Coronary artery (tissue), 2 donors: ENCODE results near the gene SCML1.
"Not testable (repeated sequence)": the region's sequence is repeated elsewhere in the genome, so short reads cannot be mapped to it uniquely, and the experiment has no call there.

ENCODE experiments used
- DNase-seq: peaks from one replicate; pipeline ENCODE4 v3.0.0-alpha.2; 2017; ENCODE audit warnings: low spot score
- H3K27ac ChIP-seq, 2 donors: fragments of 200-600 bp; sonication (generic); one replicate each; pipeline ENCODE4 v1.5.1; 2016 to 2019
- H3K4me3 ChIP-seq: fragments of 200-600 bp; sonication (generic); 2 replicates; pipeline ENCODE4 v1.5.1; 2016; ENCODE audit warnings: mild to moderate bottlenecking, moderate library complexity
- TF ChIP-seq, protein P1 (sequence below): fragments of 200-600 bp; sonication (generic); IDR thresholded peaks from one replicate; pipeline ENCODE4 v1.5.1; 2019; ENCODE audit warnings: antibody characterized with exemption

Gene SCML1

DNA sequence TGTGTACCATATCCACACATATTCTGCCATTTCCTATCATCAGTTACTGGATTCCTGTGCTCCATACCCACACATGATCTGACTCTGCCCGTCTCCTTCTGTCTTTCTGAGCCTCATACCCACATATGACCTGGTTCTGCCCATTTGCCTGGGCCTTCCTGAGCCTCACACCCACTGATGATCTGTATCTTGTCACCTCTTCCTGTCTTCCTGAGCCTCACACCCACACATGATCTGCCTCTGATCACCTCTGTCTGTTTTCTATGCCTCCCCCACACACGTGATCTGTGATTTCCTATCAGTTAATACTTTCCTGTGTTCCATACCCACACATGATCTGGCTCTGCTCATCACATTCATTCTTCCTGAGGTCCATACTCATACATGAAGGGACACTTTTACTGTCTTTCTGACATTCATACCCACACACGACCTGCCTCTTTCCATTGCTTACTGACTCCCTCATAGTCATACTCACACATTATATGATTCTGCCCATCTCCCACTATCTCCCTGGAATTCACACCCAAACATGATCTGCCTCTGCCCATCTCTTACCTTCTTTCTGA is 32.5 kb downstream of the SCML1 start:
- DNase-seq: no peak
- H3K27ac ChIP-seq: no peak overlapping the region
- TF ChIP-seq, protein P1, sequence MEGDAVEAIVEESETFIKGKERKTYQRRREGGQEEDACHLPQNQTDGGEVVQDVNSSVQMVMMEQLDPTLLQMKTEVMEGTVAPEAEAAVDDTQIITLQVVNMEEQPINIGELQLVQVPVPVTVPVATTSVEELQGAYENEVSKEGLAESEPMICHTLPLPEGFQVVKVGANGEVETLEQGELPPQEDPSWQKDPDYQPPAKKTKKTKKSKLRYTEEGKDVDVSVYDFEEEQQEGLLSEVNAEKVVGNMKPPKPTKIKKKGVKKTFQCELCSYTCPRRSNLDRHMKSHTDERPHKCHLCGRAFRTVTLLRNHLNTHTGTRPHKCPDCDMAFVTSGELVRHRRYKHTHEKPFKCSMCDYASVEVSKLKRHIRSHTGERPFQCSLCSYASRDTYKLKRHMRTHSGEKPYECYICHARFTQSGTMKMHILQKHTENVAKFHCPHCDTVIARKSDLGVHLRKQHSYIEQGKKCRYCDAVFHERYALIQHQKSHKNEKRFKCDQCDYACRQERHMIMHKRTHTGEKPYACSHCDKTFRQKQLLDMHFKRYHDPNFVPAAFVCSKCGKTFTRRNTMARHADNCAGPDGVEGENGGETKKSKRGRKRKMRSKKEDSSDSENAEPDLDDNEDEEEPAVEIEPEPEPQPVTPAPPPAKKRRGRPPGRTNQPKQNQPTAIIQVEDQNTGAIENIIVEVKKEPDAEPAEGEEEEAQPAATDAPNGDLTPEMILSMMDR: no peak
- no peak overlapping the region for H3K4me3 ChIP-seq

DNA sequence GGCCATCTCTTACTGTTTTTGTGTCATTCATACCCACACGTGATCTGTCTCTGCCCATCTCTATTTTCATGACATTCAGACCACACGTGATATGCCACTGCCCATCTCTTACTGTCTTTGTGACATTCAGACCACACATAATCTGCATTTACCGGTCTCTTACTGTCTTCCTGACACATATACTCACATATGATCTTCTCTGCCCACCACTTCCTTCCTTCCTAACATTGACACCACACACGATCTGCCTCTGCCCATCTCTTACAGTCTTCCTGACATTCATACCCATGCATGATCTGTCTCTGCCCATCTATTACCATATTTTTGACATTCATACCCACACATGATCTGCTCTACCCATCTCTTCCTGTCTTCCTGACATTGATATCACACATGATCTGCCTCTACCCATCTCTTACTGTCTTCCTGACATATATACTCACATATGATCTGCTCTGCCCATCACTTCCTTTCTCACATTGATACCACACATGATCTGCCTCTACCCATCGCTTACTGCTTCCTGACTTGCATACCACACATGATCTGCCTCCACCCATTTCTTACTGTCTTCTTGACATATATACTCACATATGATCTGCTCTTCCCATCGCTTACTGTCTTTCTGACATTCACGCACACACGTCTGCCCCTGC is 36.1 kb downstream of the SCML1 start:
- TF ChIP-seq, protein P1: no peak
- no peak for DNase-seq
- Histone ChIP-seq H3K27ac (no peak overlapping the region), H3K4me3 (no peak overlapping the region)

DNA sequence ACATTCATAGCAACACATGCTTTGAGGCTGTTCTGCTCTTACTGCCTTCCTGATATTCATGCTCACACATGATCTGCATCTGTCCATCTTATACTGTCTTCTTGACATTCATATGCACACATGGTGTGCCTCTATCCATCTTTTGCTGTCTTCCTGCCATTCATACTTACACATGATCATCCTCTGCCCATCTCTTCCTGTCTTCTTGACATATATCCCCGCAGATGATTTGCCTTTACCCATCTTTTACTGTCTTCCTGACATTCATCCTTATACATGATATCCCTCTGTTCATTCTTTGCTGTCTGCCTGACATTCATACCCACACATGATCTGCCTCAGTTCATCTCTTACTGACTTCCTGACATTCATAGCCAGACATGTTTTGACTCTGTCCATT is 36.8 kb downstream of the SCML1 start:
- DNase-seq: no peak
- TF ChIP-seq, protein P1: no peak
- H3K27ac ChIP-seq: no peak overlapping the region
- no peak overlapping the region for H3K4me3 ChIP-seq

DNA sequence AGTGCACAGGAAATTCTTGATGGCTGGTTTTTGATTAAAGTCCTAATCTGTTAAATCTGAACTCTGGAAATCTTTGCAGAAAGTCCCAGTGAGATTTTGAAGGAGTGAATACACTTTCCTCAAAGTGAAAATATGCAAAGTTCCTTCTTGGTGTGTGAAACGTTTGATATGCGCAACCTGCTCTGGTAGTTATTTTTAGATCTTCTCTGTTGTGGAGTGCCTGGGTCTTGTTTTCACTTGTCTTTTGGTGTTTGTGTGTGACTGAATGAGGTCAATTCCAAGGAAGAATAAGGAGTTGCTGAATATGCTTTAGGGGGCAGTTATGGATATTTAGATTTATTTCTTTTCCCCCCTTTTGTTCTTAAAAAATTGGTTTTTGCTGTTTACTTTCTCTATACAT is 41.7 kb downstream of the SCML1 start:
- TF ChIP-seq, protein P1: no peak
- no peak overlapping the region for H3K4me3 ChIP-seq
- DNase-seq: no peak
- no peak overlapping the region for H3K27ac ChIP-seq

DNA sequence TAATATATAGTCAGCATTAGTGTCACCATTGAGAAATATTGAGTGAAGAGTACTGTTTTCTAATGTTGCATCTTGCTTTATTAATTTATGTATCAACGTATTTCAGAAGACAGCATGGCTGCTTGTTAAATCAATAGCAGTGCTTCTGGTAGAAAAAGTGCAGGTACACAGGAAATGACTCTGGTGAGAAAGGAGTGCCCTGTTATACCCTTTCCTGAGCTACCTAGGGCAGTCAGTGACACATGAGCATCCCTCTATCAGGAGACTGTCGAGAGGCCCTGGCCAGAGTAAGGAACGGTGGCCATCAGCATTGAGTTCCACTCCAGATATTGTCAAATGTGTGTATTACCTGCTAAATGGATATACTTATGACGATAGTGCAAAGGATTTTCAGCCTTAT is 42.1 kb downstream of the SCML1 start:
- Histone ChIP-seq H3K4me3 (no peak overlapping the region), H3K27ac (no peak overlapping the region)
- TF ChIP-seq, protein P1: no peak
- no peak for DNase-seq

DNA sequence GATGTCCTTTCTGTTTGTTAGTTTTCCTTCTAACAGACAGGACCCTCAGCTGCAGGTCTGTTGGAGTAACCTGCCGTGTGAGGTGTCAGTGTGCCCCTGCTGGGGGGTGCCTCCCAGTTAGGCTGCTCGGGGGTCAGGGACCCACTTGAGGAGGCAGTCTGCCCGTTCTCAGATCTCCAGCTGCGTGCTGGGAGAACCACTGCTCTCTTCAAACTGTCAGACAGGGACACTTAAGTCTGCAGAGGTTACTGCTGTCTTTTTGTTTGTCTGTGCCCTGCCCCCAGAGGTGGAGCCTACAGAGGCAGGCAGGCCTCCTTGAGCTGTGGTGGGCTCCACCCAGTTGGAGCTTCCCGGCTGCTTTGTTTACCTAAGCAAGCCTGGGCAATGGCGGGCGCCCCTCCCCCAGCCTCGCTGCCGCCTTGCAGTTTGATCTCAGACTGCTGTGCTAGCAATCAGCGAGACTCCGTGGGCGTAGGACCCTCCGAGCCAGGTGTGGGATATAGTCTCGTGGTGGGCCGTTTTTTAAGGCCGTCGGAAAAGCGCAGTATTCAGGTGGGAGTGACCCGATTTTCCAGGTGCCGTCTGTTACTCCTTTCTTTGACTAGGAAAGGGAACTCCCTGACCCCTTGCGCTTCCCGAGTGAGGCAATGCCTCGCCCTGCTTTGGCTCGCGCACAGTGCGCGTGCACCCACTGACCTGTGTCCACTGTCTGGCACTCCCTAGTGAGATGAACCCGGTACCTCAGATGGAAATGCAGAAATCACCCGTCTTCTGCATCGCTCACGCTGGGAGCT is 49.5 kb downstream of the SCML1 start:
- H3K27ac ChIP-seq, DNase-seq, H3K4me3 ChIP-seq: not testable (repeated sequence)

DNA sequence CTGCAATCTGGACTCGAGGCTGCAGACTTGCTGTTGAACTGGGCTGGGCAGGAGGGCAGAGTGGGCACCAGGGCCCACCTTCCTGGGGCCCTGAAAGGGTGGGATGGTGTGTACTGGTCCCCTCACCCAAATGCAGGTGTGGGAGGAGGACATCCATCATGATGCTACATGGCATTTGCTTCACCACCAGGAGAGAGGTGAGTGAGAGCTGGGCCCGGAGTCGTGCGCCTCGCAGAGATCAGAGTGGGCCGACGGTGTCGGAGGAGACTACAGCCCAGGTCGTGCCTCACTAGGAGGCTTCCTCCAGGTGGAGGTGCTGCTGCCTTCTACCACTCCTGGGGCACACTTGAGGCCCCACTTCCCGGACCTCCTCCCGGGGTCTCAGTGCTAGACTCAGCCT is 50.3 kb downstream of the SCML1 start:
- Histone ChIP-seq H3K27ac (no peak overlapping the region), H3K4me3 (no peak overlapping the region)
- TF ChIP-seq, protein P1: no peak
- no peak for DNase-seq
